Esophagus squamous epithelium (tissue), 5 donors: ENCODE results near the gene TIMM29. TPM values are rescaled to one million over a fixed set of nuclear protein-coding genes. Genes with fewer than 3 reads are reported as not detected.

Experiments
- DNase-seq: peaks from one replicate; lab custom pipeline; 2025; lab: John Stamatoyannopoulos, UW
- H3K27ac ChIP-seq, 4 donors: fragments of 200-600 bp; sonication (generic); one replicate each; pipeline ENCODE4 v1.5.1; 2016 to 2019; ENCODE audit warnings: mild to moderate bottlenecking in 1 of 4
- H3K27me3 ChIP-seq, 4 donors: fragments of 200-600 bp; sonication (generic); 1 replicate in 3 of 4; 2 replicates in 1 of 4; pipeline versions ENCODE4 v1.5.1 to v1.6.0; 2017 to 2021; ENCODE audit warnings: antibody characterized with exemption in 1 of 4
- H3K36me3 ChIP-seq, 3 donors: fragments of 200-600 bp; sonication (generic); one replicate each; pipeline ENCODE4 v1.5.1; 2016 to 2019
- H3K4me1 ChIP-seq, 3 donors: fragments of 200-600 bp; sonication (generic); one replicate each; pipeline ENCODE4 v1.5.1; 2017 to 2019
- H3K4me3 ChIP-seq, 4 donors: fragments of 200-600 bp; sonication (generic); 1 replicate in 3 of 4; 2 replicates in 1 of 4; pipeline ENCODE4 v1.5.1; 2016 to 2019; ENCODE audit warnings: mild to moderate bottlenecking in 2 of 4, moderate library complexity in 1 of 4
- H3K9me3 ChIP-seq, 3 donors: fragments of 200-600 bp; sonication (generic); one replicate each; pipeline ENCODE4 v1.5.1; 2016 to 2019
- CTCF ChIP-seq, 6 experiments: fragments of 450-650 bp in 4 of 6; fragments of 200-600 bp in 2 of 6; sonication (generic) in 2 of 6; IDR thresholded peaks; one replicate each; pipeline ENCODE4 v1.5.1; 2016 to 2019; ENCODE audit warnings: antibody characterized with exemption in 6 of 6, mild to moderate bottlenecking in 4 of 6, moderate library complexity in 4 of 6
- POLR2A ChIP-seq, 4 donors: fragments of 450-650 bp; IDR thresholded peaks; one replicate each; pipeline ENCODE4 v1.6.1; 2017; ENCODE audit warnings: antibody characterized with exemption in 4 of 4, mild to moderate bottlenecking in 4 of 4, moderate library complexity in 3 of 4
- WGBS, 2 donors: methylation state at CpG; one replicate each; pipeline ENCODE4 v1.1.5; 2018; 5-methylcytosine and 5-hydroxymethylcytosine counted together
- intact Hi-C: fragments of 100-400 bp; cut with DNase I; formaldehyde crosslinking; loops from one replicate; pipeline ENCODE4 v1.15.0; 2022
- total RNA-seq, 4 donors: library from RNA; depleted of rRNA; stranded (reverse); fragments of >200 nt; gene quantifications; one replicate each; pipeline ENCODE4 v1.1.0, GENCODE V29; 2016
- donor health status: DM: yes; HTN: yes; CAD: no.

The TIMM29 gene
- total RNA-seq, 4 donors from 2014 or later: 23.6 to 35.6 (median 27.3) TPM

GRCh38 chr19:10960314-10961072 lies 31.9 kb downstream of the TIMM29 start, which contains the start of gene SMARCA4:
Gene SMARCA4 (plus strand): TSS chr19:10961030. CDS start chr19:10984152, 23,122 bp downstream.
- Histone ChIP-seq H3K4me1 (peaks cover 8 to 63% (median 23%) of the 10 kb centered on the region in 3 donors), H3K36me3 (no peaks in the 10 kb centered on the region), H3K4me3 (peak within 1 kb of the TSS; percentile 76 to 96 (median 92)), H3K27me3 (no peaks in the 10 kb centered on the region), H3K27ac (peak within 1 kb of the TSS; percentile 93 to 98 (median 96)), H3K9me3 (no peaks in the 10 kb centered on the region)
- peak; percentile 74 for DNase-seq
- peak in 1 of 6 experiments; percentile 48 for TF ChIP-seq CTCF (IDR thresholded peaks at IDR 0.05)
- peak in 3 of 4 donors; percentile 90 to 96 (median 90) for TF ChIP-seq POLR2A (IDR thresholded peaks at IDR 0.05)
- intact Hi-C loops: no loop called here
- WGBS, 2 donors: 0 to 1% methylated on average over 9 to 10 of the region's 100 CpGs

- Histone ChIP-seq H3K4me1 (peaks cover 8 to 70% (median 23%) of the 10 kb centered on the region in 3 donors), H3K27me3 (no peaks in the 10 kb centered on the region), H3K36me3 (no peaks in the 10 kb centered on the region), H3K9me3 (no peaks in the 10 kb centered on the region), H3K4me3 (peak overlapping the region; percentile 76 to 96 (median 92)), H3K27ac (peak overlapping the region; percentile 88 to 98 (median 96))
- intact Hi-C loops: no loop called here
- WGBS, 2 donors: 0% methylated on average over 6 to 19 of the region's 92 CpGs
- TF ChIP-seq POLR2A (IDR thresholded peaks at IDR 0.05) (no peak), CTCF (IDR thresholded peaks at IDR 0.05) (no peak)
- DNase-seq: no peak
Observed at GRCh38 chr19:10961073-10961860, 32.7 kb downstream of the TIMM29 start.

- Histone ChIP-seq H3K36me3 (no peaks in the 10 kb centered on the region), H3K27me3 (no peaks in the 10 kb centered on the region), H3K27ac (peak overlapping the region; percentile 30 to 98 (median 66)), H3K4me1 (peaks cover 8 to 74% (median 23%) of the 10 kb centered on the region in 3 donors), H3K9me3 (no peaks in the 10 kb centered on the region), H3K4me3 (no peak overlapping the region)
- intact Hi-C loops: no loop called here
- no peak for DNase-seq
- no peak for TF ChIP-seq POLR2A (IDR thresholded peaks at IDR 0.05)
- no peak for TF ChIP-seq CTCF (IDR thresholded peaks at IDR 0.05)
- 73 to 86% methylated on average over 5 to 7 of the region's 10 CpGs for WGBS, 2 donors
Observed at GRCh38 chr19:10962863-10963262, 34.3 kb downstream of the TIMM29 start.

GRCh38 chr19:10963865-10964264 lies 35.3 kb downstream of the TIMM29 start:
- H3K27ac ChIP-seq: peak overlapping the region in 2 of 4 donors; percentile 88 to 98
- WGBS, 2 donors: 73 to 80% methylated on average over 4 of the region's 4 CpGs

More at GRCh38 chr19:10963865-10964264, 35.3 kb downstream of the TIMM29 start:
- H3K4me3 ChIP-seq: no peak overlapping the region
- no peaks in the 10 kb centered on the region for H3K9me3 ChIP-seq
- no peaks in the 10 kb centered on the region for H3K27me3 ChIP-seq
- TF ChIP-seq POLR2A (IDR thresholded peaks at IDR 0.05) (no peak), CTCF (IDR thresholded peaks at IDR 0.05) (no peak)
- intact Hi-C loops: no loop called here
- no peak for DNase-seq
- no peaks in the 10 kb centered on the region for H3K36me3 ChIP-seq
- H3K4me1 ChIP-seq: peaks cover 14 to 83% (median 31%) of the 10 kb centered on the region in 3 donors
